ENCODE measurements around the gene WNT6.

WNT6 gene

GRCh38 chr2:218859556-218859987 is at the start of gene WNT6:
Gene WNT6 (plus strand): TSS chr2:218859805. CDS start chr2:218860038, 233 bp downstream.
- no peaks in the 10 kb centered on the region for H3K9me2 ChIP-seq (replicated peaks; ENCODE audit: control insufficient read depth, low read length)
- H3K27ac ChIP-seq (ENCODE audit: low read depth, low read length), result no peak within 1 kb of the TSS
- H3K4me3 ChIP-seq (ENCODE audit: low read length), result no peak within 1 kb of the TSS
- no peaks in the 10 kb centered on the region for H3K9me3 ChIP-seq (ENCODE audit: control insufficient read depth, insufficient read depth, low read length)
- H3K4me2 ChIP-seq (ENCODE audit: low read length), result no peak within 1 kb of the TSS
- H3K27me3 ChIP-seq (ENCODE audit: control insufficient read depth, low read length), result peaks cover 72% of the 10 kb centered on the region
- H3K4me1 ChIP-seq (ENCODE audit: control insufficient read depth, low read length), result peaks cover 5% of the 10 kb centered on the region; the same call in 1 of the 2 replicates
- no peaks in the 10 kb centered on the region for H4K20me1 ChIP-seq (ENCODE audit: control insufficient read depth, insufficient read depth, low read depth, low read length)
- no peaks in the 10 kb centered on the region for H3K36me3 ChIP-seq (ENCODE audit: control insufficient read depth, low read length)
- no peaks in the 10 kb centered on the region for H3F3A ChIP-seq (ENCODE audit: control insufficient read depth, insufficient read depth)
- TF ChIP-seq CTCF (IDR thresholded peaks at IDR 0.05; ENCODE audit: low read depth, low read length, poor library complexity, severe bottlenecking) (no peak), EZH2phosphoT487 (IDR thresholded peaks at IDR 0.05; ENCODE audit: borderline replicate concordance, low read length) (no peak)
- H3K79me2 ChIP-seq (ENCODE audit: control insufficient read depth, low read length), result no peaks in the 10 kb centered on the region

GRCh38 chr2:218810256-218810655 is 49.3 kb upstream of the WNT6 start:
- H3K79me2 ChIP-seq (ENCODE audit: control insufficient read depth, low read length), result no peaks in the 10 kb centered on the region
- H3K9me3 ChIP-seq (ENCODE audit: control insufficient read depth, insufficient read depth, low read length), result no peaks in the 10 kb centered on the region
- no peaks in the 10 kb centered on the region for H3F3A ChIP-seq (ENCODE audit: control insufficient read depth, insufficient read depth)
- H3K9me2 ChIP-seq (replicated peaks; ENCODE audit: control insufficient read depth, low read length), result no peaks in the 10 kb centered on the region
- H3K4me1 ChIP-seq (ENCODE audit: control insufficient read depth, low read length), result peaks cover 9% of the 10 kb centered on the region
- H3K27me3 ChIP-seq (ENCODE audit: control insufficient read depth, low read length), result peaks cover 8% of the 10 kb centered on the region; the same call in 1 of the 2 replicates
- H3K4me3 ChIP-seq (ENCODE audit: low read length), result no peak overlapping the region
- TF ChIP-seq CTCF (IDR thresholded peaks at IDR 0.05; ENCODE audit: low read depth, low read length, poor library complexity, severe bottlenecking), result no peak
- TF ChIP-seq EZH2phosphoT487 (IDR thresholded peaks at IDR 0.05; ENCODE audit: borderline replicate concordance, low read length), result no peak
- H3K27ac ChIP-seq (ENCODE audit: low read depth, low read length), result no peak overlapping the region
- H3K36me3 ChIP-seq (ENCODE audit: control insufficient read depth, low read length), result no peaks in the 10 kb centered on the region
- no peaks in the 10 kb centered on the region for H4K20me1 ChIP-seq (ENCODE audit: control insufficient read depth, insufficient read depth, low read depth, low read length)
- no peak overlapping the region for H3K4me2 ChIP-seq (ENCODE audit: low read length)

- peaks cover 8% of the 10 kb centered on the region for H3K27me3 ChIP-seq (ENCODE audit: control insufficient read depth, low read length)
- no peak overlapping the region for H3K4me3 ChIP-seq (ENCODE audit: low read length)
- H3K9me3 ChIP-seq (ENCODE audit: control insufficient read depth, insufficient read depth, low read length), result no peaks in the 10 kb centered on the region
- no peaks in the 10 kb centered on the region for H3K79me2 ChIP-seq (ENCODE audit: control insufficient read depth, low read length)
- H3K4me1 ChIP-seq (ENCODE audit: control insufficient read depth, low read length), result peaks cover 3% of the 10 kb centered on the region
- no peaks in the 10 kb centered on the region for H3K36me3 ChIP-seq (ENCODE audit: control insufficient read depth, low read length)
- H4K20me1 ChIP-seq (ENCODE audit: control insufficient read depth, insufficient read depth, low read depth, low read length), result no peaks in the 10 kb centered on the region
- no peak overlapping the region for H3K27ac ChIP-seq (ENCODE audit: low read depth, low read length)
- TF ChIP-seq CTCF (IDR thresholded peaks at IDR 0.05; ENCODE audit: low read depth, low read length, poor library complexity, severe bottlenecking) (no peak), EZH2phosphoT487 (IDR thresholded peaks at IDR 0.05; ENCODE audit: borderline replicate concordance, low read length) (no peak)
- no peaks in the 10 kb centered on the region for H3K9me2 ChIP-seq (replicated peaks; ENCODE audit: control insufficient read depth, low read length)
- H3K4me2 ChIP-seq (ENCODE audit: low read length), result no peak overlapping the region
- no peaks in the 10 kb centered on the region for H3F3A ChIP-seq (ENCODE audit: control insufficient read depth, insufficient read depth)
Observed at GRCh38 chr2:218811382-218811781, 48.2 kb upstream of the WNT6 start.

Data from DOHH2 (cell line).